IPS DF 4.7 (cell line): ENCODE results near the gene KCNJ3.

Experiments
- DNase-seq: peaks from one replicate; pipeline ENCODE4 v3.0.0-alpha.2; 2013; ENCODE audit warnings: low spot score; ENCODE audit errors: extremely low read depth

KCNJ3 gene

DNA sequence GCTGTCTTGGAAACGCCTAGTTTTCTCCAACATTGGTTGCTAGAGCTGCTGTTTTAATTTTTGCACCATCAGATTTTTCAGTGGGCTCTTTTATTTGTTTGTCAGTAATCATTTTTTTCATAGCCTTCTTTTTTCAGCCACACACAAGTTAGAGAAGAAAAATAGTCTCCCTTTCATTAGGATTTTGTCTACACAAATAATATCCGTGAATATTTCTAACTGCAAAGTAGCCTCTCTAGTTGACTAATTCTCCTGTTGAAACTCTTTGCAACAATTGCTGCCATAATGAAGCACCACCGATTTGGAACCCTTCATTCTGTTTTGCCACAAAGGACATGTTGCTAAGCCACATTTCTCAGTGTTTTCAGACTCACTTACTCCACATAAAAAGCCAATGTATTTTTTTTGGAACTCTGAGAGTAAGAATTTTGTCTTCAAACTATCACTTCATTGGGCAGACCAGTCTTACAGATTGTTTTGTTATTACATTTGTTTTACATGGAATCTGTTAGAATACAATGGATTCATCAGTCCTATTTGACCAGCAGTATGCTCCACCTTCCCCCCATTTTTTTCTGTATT is 9.6 kb downstream of the KCNJ3 start:
- DNase-seq: no peak

DNA sequence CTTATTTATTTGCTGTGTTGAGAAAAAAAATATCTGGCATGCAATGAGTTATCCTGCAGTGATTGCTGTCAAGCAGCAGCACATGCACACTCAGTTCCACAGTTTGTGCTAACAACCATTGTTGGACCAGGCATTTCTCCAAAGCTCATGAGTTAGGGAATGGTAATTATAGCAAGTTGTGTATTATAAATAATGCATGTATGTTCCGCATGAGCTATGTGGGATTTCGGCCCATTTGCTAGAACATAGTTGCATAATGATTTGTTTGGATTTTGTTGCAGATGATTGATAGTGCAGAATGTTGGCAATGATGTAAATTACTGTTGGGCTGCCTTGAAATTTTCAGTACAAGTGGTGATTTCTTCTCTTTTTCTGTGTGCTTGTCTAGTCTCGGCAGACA is 10.7 kb downstream of the KCNJ3 start:
- DNase-seq: no peak

DNA sequence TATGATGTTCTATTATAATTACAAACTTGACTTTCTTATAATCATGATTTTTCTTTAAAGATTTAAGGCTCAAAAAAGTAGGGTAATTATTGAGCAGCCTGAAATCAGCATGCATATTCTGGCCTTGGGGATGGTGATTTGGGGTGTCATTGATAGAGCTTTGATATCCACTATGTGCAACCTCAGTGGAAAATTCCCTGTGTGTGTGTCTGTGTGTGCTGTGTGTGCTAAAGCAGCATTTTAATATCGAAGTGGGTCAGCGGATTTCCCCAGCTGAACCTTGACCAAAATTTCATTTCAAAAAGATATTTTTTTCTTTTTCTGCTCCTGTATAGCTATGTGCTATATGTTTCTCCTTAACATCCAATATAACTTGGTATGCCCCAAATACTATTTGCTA is 11.6 kb downstream of the KCNJ3 start:
- DNase-seq: no peak

DNA sequence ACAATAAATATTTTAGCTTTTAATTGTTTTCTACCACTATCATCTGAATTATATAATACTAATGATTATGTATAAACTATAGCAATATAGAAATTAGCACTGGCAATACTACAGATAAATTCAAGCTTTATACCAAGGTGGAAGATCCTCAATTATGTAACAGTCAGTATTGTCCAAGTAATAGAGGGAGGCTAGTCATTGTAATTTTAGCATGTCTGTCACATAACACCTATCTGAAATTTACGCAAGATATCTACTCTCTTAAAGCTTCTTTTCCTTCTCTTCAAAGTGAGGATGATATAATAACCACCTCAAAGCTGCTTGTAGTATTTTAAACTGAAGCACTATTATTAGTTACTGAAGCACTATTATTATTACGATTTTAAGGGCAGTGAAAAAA is 12.2 kb downstream of the KCNJ3 start:
- DNase-seq: no peak

DNA sequence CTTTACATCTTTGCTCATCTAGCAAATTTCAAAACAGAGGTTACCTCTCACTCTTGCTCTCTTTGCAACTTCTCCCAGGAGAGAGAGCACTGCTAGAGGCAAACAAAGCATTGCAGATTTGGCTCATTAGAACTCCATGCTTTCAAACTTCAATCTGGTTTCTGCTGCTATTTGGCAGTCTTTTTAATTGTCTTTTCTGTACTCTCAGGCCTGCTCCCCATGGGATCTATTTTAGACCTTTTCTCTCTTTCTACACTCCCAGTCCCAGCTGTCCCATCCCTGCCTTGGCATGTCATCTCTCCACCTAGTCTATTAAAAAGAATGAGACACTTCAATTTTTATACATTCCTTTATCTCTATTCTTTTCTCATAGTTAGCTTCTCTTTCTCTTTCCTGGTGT is 15.2 kb downstream of the KCNJ3 start:
- no peak for DNase-seq

DNA sequence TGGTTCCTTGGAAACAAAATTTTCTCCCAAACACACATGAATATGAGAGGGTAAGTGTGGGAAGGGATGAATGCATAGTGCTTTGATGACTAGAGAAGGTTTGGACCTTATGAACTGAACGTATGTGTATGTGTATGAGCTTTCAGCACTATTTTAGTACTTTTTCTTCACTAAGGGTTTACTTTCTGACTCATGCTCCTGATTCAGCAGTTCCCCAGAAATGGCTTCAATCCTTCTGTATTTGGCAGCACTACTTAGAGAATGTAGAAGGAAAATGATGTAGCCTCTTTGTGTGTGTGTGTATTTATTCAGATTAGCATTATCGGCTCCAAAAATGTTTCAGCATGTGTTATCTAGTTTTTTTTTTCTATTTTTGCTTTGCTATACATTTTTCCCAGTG is 22.2 kb downstream of the KCNJ3 start:
- no peak for DNase-seq

- DNase-seq: no peak
Measured at GRCh38 chr2:154724194-154724797, 25.8 kb downstream of the KCNJ3 start.

GRCh38 chr2:154740361-154740760 is 41.9 kb downstream of the KCNJ3 start:
- DNase-seq: no peak

DNA sequence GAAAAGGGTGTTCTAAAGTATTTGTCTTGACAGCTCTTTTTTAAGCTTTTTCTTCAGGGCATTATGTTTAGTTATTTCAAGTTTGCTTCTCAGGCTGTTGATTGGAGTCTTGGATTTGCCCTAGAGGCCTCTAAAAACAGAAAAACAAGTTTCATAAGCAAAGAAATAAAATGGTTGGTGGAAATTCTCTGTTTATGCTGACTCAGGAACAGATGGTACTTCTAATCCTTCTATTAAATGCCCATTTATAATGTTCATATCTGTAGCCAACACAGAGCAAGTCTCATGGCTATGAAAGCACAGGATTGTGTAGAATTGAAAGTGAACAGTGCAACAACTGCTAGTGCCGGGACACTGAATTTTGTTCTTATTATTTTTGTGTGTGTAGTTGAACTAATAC is 60.4 kb downstream of the KCNJ3 start:
- no peak for DNase-seq

DNA sequence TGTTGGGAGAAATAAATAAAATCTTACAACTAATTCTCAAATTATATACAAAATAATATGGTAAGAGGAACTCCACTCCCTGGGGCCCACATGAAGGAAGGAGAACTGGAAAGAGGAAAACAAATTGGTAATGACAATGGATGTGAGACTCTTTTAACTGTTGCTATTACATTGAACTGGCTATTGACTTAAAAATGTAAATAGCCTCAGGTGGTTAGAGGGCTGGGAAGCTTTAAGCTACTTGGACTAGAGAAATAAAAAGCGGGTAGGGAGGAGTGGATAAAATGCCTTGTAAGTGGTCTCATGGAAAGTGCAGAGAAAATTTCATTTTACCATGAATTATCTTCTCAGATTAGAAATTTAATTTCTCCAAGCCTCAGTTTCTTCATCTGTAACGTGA is 64.1 kb downstream of the KCNJ3 start:
- no peak for DNase-seq

GRCh38 chr2:154771664-154772284 is 73.3 kb downstream of the KCNJ3 start:
- no peak for DNase-seq

- no peak for DNase-seq
Measured at GRCh38 chr2:154776825-154777224, 78.3 kb downstream of the KCNJ3 start.

DNA sequence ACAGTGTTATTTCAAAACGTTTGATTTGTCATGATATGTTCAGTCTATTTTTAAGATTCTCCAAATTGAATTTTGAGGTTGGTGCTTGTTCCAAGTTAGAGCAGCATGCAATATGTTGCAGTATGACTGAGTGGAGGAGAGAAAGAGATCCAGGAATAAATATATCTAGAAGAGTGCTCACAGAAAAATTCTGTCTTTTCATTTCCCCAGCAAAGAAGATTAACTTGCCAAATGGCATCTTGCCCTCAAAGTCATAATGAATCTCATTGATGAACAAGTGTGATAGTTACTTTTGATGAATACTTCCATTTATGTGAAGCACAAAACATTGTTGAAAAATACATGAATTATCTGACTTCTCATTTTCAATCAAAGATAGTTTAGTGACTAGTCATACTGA is 95.9 kb downstream of the KCNJ3 start:
- no peak for DNase-seq

DNA sequence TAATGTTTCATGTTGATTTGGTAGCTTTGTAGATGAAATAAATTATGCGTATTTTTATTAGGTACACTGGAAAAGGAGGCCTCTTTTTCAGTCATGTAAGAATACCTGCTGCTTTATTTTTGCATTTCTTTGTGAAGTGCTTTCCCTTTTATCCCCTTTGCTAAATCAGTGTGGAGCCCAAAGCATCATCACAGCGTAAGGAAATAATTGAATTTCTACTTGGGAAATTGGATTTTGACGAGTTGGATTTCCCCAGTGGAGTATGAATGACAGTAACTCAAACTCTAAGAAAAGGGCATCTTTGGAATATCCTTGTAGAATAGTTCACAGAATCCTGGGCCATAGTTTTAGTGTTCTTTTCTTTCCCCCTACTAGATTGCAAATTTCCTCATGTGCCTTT is 97.2 kb downstream of the KCNJ3 start:
- no peak for DNase-seq

DNA sequence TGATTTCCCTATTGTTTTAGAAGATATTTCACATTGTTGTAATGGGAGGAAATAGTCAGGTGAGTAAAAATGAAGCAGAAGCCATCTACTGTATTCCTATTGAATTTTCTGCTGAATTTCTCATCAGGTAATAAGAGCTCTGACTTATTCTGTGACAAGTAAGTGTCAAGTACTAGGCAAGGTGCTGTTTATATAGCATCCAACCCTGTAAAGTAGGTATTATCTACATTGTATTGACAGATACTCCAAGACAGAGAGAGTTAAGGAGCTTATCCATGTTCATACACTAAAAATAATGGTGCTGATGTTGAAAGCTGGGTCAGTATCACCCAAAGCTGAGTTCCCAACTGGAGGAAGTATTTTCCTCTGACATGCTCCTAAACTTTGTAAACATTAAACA is 106.0 kb downstream of the KCNJ3 start:
- no peak for DNase-seq

GRCh38 chr2:154813636-154814035 is 115.1 kb downstream of the KCNJ3 start:
- DNase-seq: no peak

DNA sequence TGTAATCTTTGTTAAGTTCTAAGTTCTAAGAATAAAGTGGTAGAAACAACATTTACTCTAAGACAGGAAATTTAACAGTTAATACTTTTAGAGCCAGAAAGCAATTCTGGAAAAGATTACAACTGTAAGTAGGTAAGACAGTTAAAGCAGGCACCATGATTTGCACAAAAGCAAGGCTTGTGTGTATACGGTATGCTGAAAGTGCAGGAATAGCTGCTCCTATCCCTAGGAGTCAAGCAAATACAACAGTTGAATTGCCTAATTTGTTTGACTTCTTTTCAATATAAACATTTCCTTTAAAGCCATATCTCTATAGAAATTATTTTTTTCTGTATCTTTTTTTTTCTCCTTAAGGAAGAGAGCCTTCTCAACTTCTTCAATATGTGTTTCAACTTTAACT is 116.4 kb downstream of the KCNJ3 start:
- no peak for DNase-seq

- no peak for DNase-seq
Measured at GRCh38 chr2:154825358-154825757, 126.9 kb downstream of the KCNJ3 start.

- DNase-seq: no peak
Measured at GRCh38 chr2:154826827-154827226, 128.3 kb downstream of the KCNJ3 start.

DNA sequence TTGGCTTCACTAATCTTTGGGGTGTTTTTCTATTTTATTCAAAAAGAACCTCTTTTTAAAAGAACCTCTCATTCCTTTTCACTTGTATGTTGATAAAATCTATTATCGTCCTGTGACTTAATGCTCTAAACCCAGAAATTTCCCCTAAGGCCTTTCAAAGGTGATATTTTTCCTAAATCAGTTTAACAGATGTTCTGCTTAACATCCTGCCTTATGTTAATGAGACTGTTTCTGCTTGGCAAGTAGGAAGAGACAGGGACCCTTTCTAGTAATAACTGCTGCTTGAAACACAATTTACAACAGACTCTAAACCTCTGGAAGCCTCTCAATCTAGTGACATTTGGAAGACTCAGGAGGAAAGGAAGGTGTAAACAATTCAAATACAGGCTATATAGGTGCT is 128.8 kb downstream of the KCNJ3 start:
- no peak for DNase-seq

GRCh38 chr2:154832711-154833110 is 134.2 kb downstream of the KCNJ3 start:
- DNase-seq: no peak

DNA sequence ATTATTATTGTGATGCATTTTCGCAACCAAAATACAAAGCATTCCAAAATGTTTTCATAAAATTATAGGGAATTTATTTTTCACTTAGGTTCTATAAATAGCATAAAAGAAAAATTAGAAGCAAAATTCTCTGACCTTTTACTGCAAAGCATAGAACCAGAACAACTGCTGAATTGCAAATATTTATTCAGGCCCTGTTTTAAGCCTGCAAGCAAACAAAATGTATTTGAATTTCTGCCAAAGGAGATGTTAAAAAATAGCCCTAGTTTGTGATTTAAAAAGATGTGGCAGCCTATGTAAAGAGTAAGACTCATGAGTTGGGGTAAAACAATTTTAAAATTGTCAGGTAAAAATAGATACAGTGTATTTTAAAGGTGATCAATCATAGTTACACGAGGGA is 138.1 kb downstream of the KCNJ3 start:
- DNase-seq: no peak

- DNase-seq: no peak
Measured at GRCh38 chr2:154837035-154837434, 138.5 kb downstream of the KCNJ3 start.
